Uterus (tissue), 2 donors: ENCODE results near the gene RPS25.

Experiments
- POLR2A ChIP-seq, 2 donors: fragments of 450-650 bp; IDR thresholded peaks; one replicate each; pipeline ENCODE4 v1.6.1; 2016; ENCODE audit warnings: antibody characterized with exemption in 2 of 2, mild to moderate bottlenecking in 1 of 2, moderate library complexity in 1 of 2
- TF ChIP-seq, protein P1 (sequence below), 4 experiments: fragments of 200-600 bp in 2 of 4; fragments of 450-650 bp in 2 of 4; sonication (generic) in 2 of 4; IDR thresholded peaks; one replicate each; pipeline ENCODE4 v1.5.1; 2016 to 2019; ENCODE audit warnings: antibody characterized with exemption in 4 of 4, mild to moderate bottlenecking in 2 of 4, moderate library complexity in 1 of 4

- TF ChIP-seq, protein P1, sequence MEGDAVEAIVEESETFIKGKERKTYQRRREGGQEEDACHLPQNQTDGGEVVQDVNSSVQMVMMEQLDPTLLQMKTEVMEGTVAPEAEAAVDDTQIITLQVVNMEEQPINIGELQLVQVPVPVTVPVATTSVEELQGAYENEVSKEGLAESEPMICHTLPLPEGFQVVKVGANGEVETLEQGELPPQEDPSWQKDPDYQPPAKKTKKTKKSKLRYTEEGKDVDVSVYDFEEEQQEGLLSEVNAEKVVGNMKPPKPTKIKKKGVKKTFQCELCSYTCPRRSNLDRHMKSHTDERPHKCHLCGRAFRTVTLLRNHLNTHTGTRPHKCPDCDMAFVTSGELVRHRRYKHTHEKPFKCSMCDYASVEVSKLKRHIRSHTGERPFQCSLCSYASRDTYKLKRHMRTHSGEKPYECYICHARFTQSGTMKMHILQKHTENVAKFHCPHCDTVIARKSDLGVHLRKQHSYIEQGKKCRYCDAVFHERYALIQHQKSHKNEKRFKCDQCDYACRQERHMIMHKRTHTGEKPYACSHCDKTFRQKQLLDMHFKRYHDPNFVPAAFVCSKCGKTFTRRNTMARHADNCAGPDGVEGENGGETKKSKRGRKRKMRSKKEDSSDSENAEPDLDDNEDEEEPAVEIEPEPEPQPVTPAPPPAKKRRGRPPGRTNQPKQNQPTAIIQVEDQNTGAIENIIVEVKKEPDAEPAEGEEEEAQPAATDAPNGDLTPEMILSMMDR (IDR thresholded peaks at IDR 0.05) = no peak
- TF ChIP-seq POLR2A (IDR thresholded peaks at IDR 0.05) = no peak
Measured at GRCh38 chr11:118988280-118988679, 29.9 kb downstream of the RPS25 start.
